ENCODE results near the gene MMADHC. TPM values are rescaled to one million over a fixed set of nuclear protein-coding genes. Genes with fewer than 3 reads are reported as not detected.

The MMADHC gene
- total and polyA plus RNA-seq, 9 donors, result 84.0 to 125 (median 108) TPM

DNA sequence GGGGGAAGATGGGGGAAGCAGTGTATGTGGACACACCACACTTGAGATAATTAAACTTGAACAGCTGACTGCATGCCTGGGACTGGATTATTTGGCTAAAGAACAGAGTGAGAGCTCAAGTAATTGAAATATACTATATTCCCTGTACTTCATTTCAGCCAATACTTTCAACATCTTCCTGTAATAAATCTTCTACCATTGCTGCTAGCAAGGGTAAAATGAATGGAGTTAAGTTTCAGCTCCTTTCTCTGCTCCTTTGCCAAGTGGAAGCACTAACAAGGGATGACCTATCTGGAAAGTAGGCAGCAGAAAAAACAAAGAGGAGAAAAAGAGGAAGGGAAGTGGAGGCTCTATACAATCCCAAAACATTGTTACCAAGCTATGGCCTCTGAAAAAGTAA is 50.9 kb downstream of the MMADHC start:
- Histone ChIP-seq H3K27ac (ENCODE audit: low read length) (no peak overlapping the region), H3K4me3 (ENCODE audit: low read length) (no peak overlapping the region), H3K27me3 (ENCODE audit: control insufficient read depth, insufficient read depth, low read length) (no peaks in the 10 kb centered on the region), H3K36me3 (ENCODE audit: control insufficient read depth, insufficient read depth, low read length) (no peaks in the 10 kb centered on the region), H3K9me3 (replicated peaks; ENCODE audit: control insufficient read depth, low read depth, low read length) (no peaks in the 10 kb centered on the region), H3K4me1 (ENCODE audit: control insufficient read depth, insufficient read depth, low read length) (no peaks in the 10 kb centered on the region)
- DNase-seq, result no peak

GRCh38 chr2:149534674-149535073 is 52.9 kb downstream of the MMADHC start:
- WGBS (ENCODE audit: insufficient coverage), result 79% methylated on average over 5 of the region's 7 CpGs
- no peak for DNase-seq
- Histone ChIP-seq H3K9me3 (replicated peaks; ENCODE audit: control insufficient read depth, low read depth, low read length) (no peaks in the 10 kb centered on the region), H3K36me3 (ENCODE audit: control insufficient read depth, insufficient read depth, low read length) (no peaks in the 10 kb centered on the region), H3K27me3 (ENCODE audit: control insufficient read depth, insufficient read depth, low read length) (no peaks in the 10 kb centered on the region), H3K4me1 (ENCODE audit: control insufficient read depth, insufficient read depth, low read length) (no peaks in the 10 kb centered on the region), H3K27ac (ENCODE audit: low read length) (no peak overlapping the region), H3K4me3 (ENCODE audit: low read length) (no peak overlapping the region)

DNA sequence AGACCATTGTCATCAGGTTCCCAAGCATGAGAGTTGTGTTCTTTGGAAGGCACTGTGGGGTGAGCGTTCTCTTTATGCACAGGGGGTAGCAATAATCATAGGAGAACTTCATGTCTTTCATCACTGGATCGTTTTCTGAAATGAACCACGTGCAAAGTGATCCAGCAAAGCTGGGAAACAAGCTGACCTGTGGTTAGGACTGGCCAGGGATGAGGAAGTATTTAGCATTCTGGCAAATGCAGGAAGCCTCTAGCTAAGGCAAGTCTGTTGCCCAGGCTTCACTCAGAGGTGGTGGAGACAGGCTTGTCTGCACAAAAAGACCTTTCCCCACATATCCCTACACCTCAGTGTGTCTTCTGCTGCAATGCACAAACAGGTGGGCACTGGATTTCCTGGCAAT is 58.6 kb downstream of the MMADHC start:
- no peaks in the 10 kb centered on the region for H3K36me3 ChIP-seq (ENCODE audit: control insufficient read depth, insufficient read depth, low read length)
- H3K27me3 ChIP-seq (ENCODE audit: control insufficient read depth, insufficient read depth, low read length), result no peaks in the 10 kb centered on the region
- no peaks in the 10 kb centered on the region for H3K4me1 ChIP-seq (ENCODE audit: control insufficient read depth, insufficient read depth, low read length)
- H3K4me3 ChIP-seq (ENCODE audit: low read length), result no peak overlapping the region
- DNase-seq, result no peak
- H3K9me3 ChIP-seq (replicated peaks; ENCODE audit: control insufficient read depth, low read depth, low read length), result no peaks in the 10 kb centered on the region
- WGBS (ENCODE audit: insufficient coverage), result 34% methylated on average over 3 of the region's 3 CpGs
- H3K27ac ChIP-seq (ENCODE audit: low read length), result no peak overlapping the region

GRCh38 chr2:149527998-149528755 is 59.4 kb downstream of the MMADHC start:
- Histone ChIP-seq H3K9me3 (replicated peaks; ENCODE audit: control insufficient read depth, low read depth, low read length) (no peaks in the 10 kb centered on the region), H3K27me3 (ENCODE audit: control insufficient read depth, insufficient read depth, low read length) (no peaks in the 10 kb centered on the region), H3K4me3 (ENCODE audit: low read length) (no peak overlapping the region), H3K27ac (ENCODE audit: low read length) (no peak overlapping the region), H3K36me3 (ENCODE audit: control insufficient read depth, insufficient read depth, low read length) (no peaks in the 10 kb centered on the region), H3K4me1 (ENCODE audit: control insufficient read depth, insufficient read depth, low read length) (no peaks in the 10 kb centered on the region)
- DNase-seq, result no peak
- WGBS (ENCODE audit: insufficient coverage), result no CpG with 5 or more reads among the region's 7 CpGs

- WGBS (ENCODE audit: insufficient coverage), result no CpG with 5 or more reads among the region's 2 CpGs
- Histone ChIP-seq H3K27me3 (ENCODE audit: control insufficient read depth, insufficient read depth, low read length) (no peaks in the 10 kb centered on the region), H3K4me1 (ENCODE audit: control insufficient read depth, insufficient read depth, low read length) (no peaks in the 10 kb centered on the region), H3K36me3 (ENCODE audit: control insufficient read depth, insufficient read depth, low read length) (no peaks in the 10 kb centered on the region), H3K27ac (ENCODE audit: low read length) (no peak overlapping the region), H3K4me3 (ENCODE audit: low read length) (no peak overlapping the region), H3K9me3 (replicated peaks; ENCODE audit: control insufficient read depth, low read depth, low read length) (no peaks in the 10 kb centered on the region)
- DNase-seq, result no peak
These were observed 60.9 kb downstream of the MMADHC start for GRCh38 chr2:149526689-149527088.

DNA sequence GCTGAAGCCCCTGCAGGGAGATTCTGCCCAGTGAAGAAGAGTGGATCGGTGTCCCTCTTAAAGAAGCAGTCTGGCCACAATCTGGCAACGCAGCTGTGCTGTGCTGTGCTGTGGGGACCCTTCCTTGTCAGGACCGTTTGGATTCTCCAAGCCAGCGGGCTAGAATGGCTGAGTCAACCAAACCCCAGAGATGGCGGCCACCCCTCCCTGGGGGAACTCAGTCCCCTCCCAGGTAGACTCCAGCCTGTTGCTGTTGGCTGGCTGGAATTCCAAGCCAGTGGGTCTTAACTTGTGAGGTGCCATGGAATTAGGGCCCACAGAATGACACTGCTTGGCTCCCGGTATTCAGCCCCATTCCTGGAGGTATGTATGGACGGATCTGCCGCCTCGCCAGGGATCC is 62.3 kb downstream of the MMADHC start:
- WGBS (ENCODE audit: insufficient coverage), result 91% methylated on average over 7 of the region's 9 CpGs

More for the DNA sequence above, 62.3 kb downstream of the MMADHC start:
- Histone ChIP-seq H3K4me1 (ENCODE audit: control insufficient read depth, insufficient read depth, low read length) (no peaks in the 10 kb centered on the region), H3K36me3 (ENCODE audit: control insufficient read depth, insufficient read depth, low read length) (no peaks in the 10 kb centered on the region), H3K27me3 (ENCODE audit: control insufficient read depth, insufficient read depth, low read length) (no peaks in the 10 kb centered on the region), H3K27ac (ENCODE audit: low read length) (no peak overlapping the region), H3K9me3 (replicated peaks; ENCODE audit: control insufficient read depth, low read depth, low read length) (no peaks in the 10 kb centered on the region), H3K4me3 (ENCODE audit: low read length) (no peak overlapping the region)
- no peak for DNase-seq
